Measurements from ENCODE around the gene CAPN7.

Gene CAPN7

GRCh38 chr3:15199493-15200105, 6.4 kb upstream of the CAPN7 start:
- DNase-seq (ENCODE audit: low read depth): no peak

GRCh38 chr3:15204005-15204404, 2.0 kb upstream of the CAPN7 start:
- no peak for DNase-seq (ENCODE audit: low read depth)

DNA sequence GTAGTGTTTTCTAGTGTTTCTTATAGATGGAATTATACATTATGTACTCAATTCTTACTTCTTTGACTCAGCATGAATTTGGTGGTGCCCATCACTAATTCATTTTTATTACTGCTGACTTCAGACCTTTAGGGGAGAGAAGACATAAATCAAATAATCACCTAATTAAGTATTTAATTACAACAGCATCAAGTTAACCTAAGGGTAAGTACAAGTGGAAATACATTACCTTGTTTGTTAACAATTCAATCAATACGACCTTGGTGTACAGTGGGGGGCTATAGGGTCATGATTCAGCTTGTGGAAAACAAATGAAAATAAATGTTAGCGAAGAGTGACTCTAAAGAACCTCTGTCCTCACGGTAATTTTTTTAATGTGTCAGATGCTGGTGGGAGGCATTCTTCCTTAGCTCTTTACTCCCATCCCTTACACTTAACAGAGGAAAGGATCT, 538 bp upstream of the CAPN7 start:
- no peak for DNase-seq (ENCODE audit: low read depth)

- DNase-seq (ENCODE audit: low read depth): peak; percentile 35
Measured at GRCh38 chr3:15206662-15207576, 873 bp downstream of the CAPN7 start.

DNA sequence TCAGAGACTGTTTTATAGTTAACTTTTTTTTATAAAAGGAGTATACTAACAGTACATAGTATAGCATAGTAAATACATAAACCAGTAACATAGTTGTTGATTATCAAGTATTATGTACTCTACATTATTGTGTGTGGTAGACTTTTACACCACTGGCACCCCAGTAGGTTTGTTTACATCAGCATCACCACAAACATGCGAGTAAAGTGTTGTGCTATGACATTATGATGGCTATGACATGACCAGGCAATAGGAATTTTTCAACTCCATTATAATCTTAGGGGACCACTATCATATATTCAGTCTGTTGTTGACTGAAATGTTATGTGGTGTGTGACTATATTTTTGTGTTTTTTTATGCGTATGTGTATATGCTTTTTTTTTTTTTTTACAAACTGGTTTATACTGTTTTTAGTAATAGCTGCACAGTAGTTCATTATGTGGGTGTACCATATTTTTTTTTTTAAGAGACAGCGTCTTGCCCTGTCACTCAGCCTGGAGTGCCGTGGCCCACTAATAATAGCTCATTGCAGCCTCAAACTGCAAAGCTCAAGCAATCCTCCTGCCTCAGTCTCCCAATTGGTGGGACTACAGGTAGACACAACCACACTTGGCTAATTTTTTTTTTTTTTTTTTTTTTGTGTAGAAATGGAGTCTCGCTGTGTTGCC, 1.9 kb downstream of the CAPN7 start:
- no peak for DNase-seq (ENCODE audit: low read depth)

DNA sequence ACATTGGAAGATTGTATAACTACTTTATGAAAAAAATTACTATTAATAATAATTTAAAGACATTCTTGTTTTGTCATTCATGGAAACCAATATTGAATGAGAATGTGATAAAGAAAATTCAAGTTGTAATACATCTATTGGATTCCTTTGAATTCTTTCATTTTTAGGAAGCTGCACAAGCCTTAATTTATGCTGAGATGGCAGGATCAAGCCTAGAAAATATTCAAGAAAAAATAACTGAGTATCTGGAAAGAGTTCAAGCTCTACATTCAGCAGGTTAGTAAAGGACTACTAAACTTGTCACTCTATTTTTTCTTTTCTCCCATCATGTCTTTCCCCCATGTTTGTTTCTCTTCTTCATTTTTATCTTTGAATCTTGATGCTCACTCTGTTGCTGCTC, 5.9 kb downstream of the CAPN7 start:
- no peak for DNase-seq (ENCODE audit: low read depth)

DNA sequence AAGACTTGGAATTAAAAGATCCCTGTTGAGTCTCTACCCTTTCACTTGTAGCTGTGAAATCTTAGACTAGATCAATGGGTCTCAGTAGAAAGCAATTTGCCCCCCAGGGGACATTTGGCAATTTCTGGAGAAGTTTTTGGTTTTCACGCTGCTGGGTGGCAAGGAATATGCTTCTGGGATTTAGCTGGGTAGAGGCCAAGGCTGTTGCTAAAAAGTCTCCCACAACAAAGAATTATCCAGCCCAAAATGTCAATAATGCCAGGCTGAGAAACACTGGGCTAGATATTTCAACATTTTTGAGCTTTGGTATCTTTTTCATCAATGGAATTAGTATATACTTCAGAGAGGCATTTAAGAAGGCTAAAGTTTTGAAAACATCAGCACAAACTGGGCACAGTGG, 8.7 kb downstream of the CAPN7 start:
- no peak for DNase-seq (ENCODE audit: low read depth)

DNA sequence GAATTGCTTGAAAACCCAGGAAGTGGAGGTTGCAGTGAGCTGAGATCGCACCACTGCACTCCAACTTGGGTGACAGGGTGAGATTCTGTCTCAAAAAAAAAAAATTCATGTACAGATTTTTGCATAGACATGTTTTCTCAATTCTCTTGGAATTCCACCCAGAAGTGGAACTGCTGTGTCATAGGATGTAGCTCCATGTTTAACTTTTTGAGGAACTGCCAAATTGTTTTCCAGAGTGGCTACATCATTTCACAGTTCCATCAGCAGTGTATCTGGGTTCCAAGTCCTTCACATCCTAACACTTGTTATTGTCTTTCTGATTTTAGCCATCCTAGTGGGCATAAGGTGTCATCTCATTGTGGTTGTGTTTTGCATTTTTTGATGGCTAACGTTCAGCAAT, 9.9 kb downstream of the CAPN7 start:
- DNase-seq (ENCODE audit: low read depth): no peak

- DNase-seq (ENCODE audit: low read depth): no peak
Measured at GRCh38 chr3:15216501-15216900, 10.5 kb downstream of the CAPN7 start.

DNA sequence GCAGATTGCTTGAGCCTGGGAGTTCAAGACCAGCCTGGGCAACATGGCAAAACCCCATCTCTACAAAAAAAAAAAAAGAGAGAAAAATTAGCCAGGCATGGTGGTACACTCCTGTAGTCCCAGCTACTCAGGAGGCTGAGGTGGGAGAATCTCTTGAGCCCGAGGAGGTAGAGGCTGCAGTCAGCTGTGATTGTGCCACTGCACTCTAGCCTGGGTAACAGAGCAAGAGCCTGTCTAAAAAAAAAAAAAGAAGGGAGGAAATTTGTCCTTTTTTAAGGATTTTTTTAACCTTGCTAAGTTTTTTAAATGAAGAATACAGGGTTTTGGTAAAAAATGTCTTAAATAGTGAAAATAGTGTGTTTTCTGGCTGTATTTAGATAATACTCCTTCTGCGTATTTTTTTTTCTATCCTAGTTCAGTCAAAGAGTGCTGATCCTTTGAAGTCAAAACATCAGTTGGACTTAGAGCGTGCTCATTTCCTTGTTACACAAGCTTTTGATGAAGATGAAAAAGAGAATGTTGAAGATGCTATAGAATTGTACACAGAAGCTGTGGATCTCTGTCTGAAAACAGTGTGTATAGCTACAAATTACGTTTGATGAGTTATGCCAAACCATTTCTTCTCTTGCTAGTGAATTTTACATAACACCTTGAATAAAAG, 11.1 kb downstream of the CAPN7 start:
- no peak for DNase-seq (ENCODE audit: low read depth)

GRCh38 chr3:15217841-15218267, 11.8 kb downstream of the CAPN7 start:
- no peak for DNase-seq (ENCODE audit: low read depth)

GRCh38 chr3:15218689-15219088, 12.6 kb downstream of the CAPN7 start:
- DNase-seq (ENCODE audit: low read depth): no peak

DNA sequence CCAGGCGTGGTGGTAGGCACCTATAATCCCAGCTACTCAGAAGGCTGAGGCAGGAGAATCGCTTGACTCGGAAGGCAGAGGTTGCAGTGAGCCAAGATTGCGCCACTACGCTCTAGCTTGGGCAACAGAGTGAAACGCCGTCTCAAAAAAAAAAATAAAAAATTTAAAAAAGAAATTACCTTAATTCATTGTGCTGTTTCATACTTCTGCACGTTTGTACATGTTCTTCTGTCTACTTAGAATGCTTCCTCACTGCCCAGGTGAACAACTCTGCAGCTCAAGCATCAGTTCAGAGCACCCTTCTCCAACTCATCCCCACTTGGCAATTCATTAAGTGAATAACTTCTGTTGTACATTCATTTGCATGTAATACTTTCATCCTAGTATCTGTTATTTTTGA, 14.0 kb downstream of the CAPN7 start:
- DNase-seq (ENCODE audit: low read depth): no peak

GRCh38 chr3:15220661-15221060, 14.6 kb downstream of the CAPN7 start:
- DNase-seq (ENCODE audit: low read depth): no peak

DNA sequence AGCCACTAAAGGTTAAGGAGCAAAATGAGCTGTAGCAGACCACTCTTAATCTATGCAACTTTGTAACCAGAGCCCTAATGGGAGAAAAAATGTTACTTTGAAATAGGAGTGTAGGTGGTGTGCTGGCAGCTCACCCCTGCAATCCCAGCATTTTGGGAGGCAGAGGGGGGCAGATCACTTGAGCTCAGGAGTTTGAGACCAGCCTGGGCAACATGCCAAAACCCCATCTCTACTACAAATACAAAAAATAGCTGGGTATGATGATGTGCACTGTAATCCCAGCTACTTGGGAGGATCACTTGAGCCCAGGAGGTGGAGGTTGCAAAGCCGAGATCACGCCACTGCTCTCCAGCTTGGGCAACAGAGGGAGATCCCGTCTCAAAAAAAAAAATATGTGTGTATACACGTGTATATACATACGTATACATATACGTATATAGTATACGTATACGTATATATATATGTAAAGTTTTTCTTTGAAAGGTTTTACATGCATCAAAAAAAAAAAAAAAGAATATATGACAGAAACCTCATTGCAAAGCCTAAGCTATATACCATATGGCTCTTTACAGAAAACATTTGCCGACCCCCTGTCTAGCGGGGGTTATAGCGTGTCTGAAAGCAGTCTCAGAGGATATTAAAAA, 15.7 kb downstream of the CAPN7 start:
- DNase-seq (ENCODE audit: low read depth): no peak

DNA sequence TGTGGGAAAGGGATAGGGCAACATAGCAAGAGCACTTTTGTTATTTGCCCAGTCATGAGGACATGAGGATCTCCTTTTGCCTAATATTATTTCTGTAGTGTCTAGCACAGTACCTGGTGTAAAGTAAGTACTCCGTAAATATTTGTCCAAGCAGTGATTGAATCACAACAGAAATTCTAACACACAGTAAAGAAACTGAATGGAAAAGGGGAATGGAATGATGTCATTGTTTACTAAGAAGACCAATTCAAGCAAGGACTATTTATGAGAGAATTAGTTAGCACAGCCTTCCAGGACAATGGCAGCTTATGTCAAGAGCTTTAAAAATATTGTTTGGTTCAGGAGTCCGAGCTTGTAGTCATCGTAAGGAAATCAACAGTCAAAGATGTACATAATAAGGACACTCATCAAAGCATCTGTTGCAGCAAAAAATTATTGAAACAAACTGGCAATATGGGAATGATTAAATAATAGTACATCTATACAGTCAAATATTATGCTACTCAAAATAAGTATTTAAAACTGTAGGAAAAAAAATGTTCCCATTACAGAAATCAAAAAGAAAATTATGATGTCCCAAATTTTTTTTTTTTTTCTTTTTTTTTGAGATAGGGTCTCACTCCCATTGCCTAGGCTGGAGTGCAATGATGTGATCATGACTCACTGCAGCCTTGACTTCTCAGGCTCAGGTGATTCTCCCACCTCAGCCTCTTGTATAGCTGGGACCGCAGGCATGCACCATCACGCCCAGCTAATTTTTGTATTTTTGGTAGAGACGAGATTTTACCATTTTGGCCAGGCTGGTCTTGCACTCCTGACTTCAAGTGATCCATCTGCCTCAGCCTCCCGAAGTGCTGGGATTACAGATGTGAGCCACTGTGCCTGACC, 17.9 kb downstream of the CAPN7 start:
- DNase-seq (ENCODE audit: low read depth): no peak

DNA sequence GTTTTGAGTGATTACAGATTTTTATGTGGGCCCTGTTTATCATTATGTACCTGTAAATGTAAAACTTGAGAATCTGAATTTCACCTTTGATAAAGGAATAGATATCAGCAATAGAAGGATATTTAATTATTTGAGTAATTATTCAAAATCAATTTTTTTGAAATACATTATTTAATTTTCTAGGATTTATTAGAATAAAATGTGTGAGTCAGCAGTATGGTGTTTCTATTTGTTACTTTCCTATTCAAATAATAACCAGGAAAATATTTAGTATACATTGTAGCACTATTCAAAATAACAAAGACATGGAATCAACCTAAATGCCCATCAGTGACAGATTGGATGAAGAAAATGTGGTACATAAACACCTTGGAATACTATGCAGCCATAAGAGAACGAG, 22.1 kb downstream of the CAPN7 start:
- DNase-seq (ENCODE audit: low read depth): no peak

- no peak for DNase-seq (ENCODE audit: low read depth)
Measured at GRCh38 chr3:15229262-15229661, 23.2 kb downstream of the CAPN7 start.

- DNase-seq (ENCODE audit: low read depth): peak; percentile 12
Measured at GRCh38 chr3:15241341-15241740, 35.3 kb downstream of the CAPN7 start.

DNA sequence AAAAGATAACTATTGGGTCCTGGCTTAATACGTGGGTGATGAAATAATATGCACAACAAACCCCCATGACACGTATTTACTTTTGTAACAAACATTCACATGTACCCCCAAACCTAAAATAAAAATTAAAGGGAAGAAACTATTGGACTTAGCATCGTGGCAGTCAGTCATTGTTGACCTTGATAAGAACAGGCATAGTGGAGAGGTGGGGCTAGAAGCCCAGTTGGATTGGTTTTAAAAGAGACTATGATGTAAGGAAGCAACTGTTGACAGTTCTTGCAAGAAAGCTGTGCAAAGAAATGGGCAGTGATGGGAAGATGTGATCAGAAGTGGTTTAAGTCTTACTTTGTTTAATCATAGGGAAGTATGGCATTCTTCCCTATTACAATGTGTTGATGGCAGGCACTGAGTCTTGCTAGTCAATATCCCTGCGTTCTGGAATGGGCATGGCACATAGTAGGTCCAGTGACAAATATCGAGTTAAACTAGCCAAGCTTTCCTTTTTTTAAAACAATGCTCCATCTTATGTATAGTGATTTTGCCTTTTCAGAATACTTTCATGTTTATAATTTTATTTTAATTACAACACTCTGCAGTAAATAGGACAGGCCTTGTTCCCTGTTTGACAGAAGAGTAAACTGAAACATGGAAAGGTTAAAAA, 37.9 kb downstream of the CAPN7 start:
- no peak for DNase-seq (ENCODE audit: low read depth)
